GM19372 (cell line): Measurements from ENCODE around the gene FOXK2.
"Not testable (repeated sequence)": the region's sequence is repeated elsewhere in the genome, so short reads cannot be mapped to it uniquely, and the experiment has no call there.

Experiments used
- ATAC-seq: cut with Tn5 transposase; IDR thresholded peaks from one replicate; pipeline ENCODE4 v1.9.1; 2021; ENCODE audit warnings: mild to moderate bottlenecking, low read depth, moderate library complexity; ENCODE audit not compliant: unreplicated experiment

The FOXK2 gene

DNA sequence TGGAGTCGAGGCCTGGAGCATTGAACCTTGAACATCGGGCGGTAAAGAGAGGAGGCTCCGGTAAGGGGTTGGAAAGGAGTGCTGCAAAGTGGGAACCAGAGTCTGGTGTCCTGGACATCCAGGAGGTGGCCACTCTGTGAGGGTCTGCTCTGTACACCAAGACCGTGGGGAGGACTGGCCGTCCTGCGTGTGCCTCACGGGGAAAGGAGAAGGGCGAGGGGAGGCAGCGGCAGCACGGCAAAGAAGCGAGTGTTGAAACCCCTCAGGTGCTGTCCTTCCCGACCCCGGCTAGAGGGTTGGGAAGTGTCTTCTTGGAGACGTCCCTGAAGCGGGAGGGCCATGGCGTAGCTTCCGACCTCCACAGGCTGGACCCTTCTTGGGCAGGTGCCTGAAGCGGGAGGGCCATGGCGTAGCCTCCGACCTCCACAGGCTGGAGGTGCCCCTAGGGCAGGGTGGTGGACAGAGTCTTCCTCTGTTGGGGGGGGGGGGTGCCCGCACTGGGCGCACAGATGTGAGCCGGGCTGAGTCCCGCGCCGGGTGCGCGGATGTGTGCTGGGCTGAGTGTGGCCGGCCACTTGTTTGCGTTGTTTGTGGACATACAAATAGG is 42.0 kb downstream of the FOXK2 start:
- no peak for ATAC-seq

GRCh38 chr17:82562718-82563220 is 43.2 kb downstream of the FOXK2 start:
- ATAC-seq: not testable (repeated sequence)

DNA sequence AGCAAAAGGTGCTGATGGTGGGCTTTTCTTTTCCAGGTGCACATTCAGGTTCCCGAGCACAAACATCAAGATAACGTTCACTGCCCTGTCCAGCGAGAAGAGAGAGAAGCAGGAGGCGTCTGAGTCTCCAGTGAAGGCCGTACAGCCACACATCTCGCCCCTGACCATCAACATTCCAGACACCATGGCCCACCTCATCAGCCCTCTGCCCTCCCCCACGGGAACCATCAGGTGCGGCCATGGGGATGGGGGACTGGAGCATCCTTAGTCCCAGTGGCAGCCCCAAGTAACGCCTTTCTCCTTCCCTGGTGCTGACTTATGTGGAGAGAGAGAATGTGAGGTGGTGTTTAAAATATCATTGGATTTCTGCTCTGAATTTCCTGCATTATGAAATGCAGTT is 43.8 kb downstream of the FOXK2 start:
- no peak for ATAC-seq

- ATAC-seq: not testable (repeated sequence)
These were observed 44.2 kb downstream of the FOXK2 start for GRCh38 chr17:82563745-82564144.

GRCh38 chr17:82564241-82564640 is 44.7 kb downstream of the FOXK2 start:
- ATAC-seq: no peak

GRCh38 chr17:82565551-82565950 is 46.0 kb downstream of the FOXK2 start:
- no peak for ATAC-seq

DNA sequence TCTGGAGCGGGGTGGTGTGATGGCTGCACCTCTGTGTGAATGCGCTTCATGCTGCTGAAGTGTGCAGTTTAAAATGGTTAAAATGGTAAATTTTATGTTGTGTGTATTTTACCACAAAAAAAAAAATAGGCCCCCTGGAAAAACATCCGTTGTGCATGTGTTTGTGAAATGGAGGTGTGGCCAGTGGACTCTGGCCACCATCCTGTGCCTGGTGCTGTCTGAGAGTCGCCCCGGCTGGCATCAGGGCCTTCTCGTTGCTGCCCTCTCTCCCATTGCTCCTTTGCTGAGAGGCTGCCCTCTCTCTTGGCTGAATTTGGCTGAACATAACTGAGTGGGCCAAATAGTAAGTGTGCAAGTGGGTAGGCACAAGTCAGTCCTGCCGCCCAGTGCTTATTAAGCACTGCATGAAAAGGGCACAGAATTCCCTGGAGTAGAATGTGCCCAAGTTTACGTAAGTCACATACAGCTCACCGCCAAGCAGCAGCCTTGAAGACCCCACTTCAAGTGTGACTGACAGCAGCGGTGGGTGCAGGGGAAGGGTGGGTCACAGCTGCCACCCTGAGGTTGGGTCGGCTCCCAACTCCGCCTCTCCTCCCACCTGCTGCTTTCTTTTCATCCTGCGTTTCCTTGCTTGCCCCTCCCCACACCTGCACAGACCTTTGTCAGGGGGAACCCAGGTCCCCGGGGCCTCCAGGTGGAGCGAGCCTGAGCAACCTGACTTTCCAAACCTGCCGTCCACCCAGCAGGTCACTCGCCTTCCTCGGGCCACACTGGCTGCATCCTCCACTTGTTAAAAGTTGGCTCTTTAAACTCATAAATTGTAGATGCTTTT is 46.8 kb downstream of the FOXK2 start:
- no peak for ATAC-seq

GRCh38 chr17:82567286-82567685 is 47.8 kb downstream of the FOXK2 start:
- ATAC-seq: no peak

- no peak for ATAC-seq
These were observed 49.5 kb downstream of the FOXK2 start for GRCh38 chr17:82568997-82569393.

GRCh38 chr17:82569621-82570020 is 50.1 kb downstream of the FOXK2 start:
- ATAC-seq: no peak

DNA sequence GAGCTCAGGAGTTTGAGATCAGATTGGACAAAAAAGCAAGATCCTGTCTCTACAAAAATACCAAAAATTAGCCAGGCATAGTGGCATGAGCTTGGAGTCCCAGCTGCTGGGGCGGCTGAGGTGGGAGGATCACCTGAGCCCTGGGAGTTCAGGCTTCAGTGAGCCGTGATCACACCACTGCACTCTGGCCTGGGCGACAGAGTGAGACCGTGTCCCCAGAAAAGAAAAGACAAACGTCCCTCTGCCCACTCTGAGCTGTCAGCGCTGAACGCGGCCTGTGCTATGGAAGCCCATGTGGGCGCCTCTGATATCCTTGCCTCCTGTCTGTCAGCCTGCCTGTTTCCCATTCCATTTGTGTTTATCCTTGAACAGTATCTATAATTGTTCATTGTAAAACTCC is 50.7 kb downstream of the FOXK2 start:
- ATAC-seq: no peak

DNA sequence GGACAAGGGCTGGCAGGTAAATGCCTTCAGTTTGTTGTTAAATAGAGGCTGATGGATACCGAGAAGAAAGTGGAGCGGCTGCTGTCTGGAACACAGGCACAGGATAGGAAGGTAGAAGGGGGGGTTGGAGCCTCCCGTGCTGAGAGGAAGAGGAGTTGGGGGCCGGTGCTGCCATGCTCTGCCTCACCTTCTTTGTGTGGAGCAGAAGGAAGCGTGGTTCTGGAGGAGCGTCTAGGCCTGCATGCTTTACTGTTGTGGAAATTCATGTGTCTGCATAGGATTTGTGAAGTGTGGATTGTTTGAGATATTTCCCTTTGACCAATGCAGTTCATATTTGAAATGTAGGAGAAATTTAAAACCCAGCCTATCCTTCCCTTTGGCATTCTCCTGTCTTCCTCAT is 52.3 kb downstream of the FOXK2 start:
- ATAC-seq: no peak

GRCh38 chr17:82574041-82574440 is 54.5 kb downstream of the FOXK2 start:
- no peak for ATAC-seq

DNA sequence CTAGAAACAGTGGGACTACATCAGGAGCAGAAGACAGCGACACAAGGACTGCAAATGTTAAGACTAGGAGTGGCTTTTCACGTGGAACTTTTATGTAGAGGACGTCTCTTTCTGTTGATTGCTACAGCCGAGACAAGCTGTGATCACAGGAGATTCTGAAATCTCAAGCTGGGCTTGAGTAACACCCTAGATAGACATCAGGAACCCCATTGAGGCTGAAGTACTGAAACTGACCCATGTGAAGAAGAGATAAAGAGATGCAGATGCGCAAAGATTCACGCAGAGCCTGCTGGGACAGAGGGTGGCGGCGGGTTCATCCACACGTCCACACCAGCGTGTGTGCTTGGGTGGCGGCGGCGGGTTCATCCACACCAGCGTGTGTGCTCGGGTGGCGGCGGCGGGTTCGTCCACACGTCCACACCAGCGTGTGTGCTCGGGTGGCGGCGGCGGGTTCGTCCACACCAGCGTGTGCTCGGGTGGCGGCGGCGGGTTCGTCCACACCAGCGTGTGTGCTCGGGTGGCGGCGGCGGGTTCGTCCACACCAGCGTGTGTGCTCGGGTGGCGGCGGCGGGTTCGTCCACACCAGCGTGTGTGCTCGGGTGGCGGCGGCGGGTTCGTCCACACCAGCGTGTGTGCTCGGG is 56.2 kb downstream of the FOXK2 start:
- ATAC-seq: not testable (repeated sequence)

GRCh38 chr17:82577300-82577699 is 57.8 kb downstream of the FOXK2 start:
- no peak for ATAC-seq

DNA sequence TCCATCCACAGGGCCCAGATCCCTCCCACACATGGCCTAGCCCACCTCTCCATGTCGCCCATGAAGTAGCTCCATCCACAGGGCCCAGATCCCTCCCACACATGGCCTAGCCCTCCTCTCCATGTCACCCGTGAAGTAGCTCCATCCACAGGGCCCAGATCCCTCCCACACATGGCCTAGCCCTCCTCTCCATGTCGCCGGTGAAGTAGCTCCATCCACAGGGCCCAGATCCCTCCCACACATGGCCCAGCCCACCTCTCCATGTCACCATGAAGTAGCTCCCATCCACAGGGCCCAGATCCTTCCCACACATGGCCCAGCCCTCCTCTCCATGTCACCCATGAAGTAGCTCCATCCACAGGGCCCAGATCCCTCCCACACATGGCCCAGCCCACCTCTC is 60.4 kb downstream of the FOXK2 start:
- not testable (repeated sequence) for ATAC-seq

DNA sequence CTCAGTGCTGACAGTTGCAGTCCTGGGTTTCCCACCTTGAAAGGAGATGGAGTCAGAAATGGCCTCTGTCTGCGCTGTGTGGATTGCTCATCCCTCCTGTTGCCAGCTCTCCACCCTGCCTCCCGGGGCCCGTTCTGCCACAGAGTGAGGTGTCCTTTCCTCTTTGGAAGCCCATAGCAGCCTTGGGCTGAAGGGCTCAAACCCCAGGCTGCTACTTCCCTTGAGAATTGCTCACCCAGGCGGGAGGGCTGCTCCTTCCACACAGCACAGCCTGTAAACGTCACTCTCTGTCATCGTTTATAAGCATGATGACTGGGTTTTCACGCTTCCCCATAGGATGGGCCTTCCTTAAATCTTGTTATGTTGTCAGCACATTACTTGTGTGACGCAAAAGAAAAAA is 62.7 kb downstream of the FOXK2 start:
- no peak for ATAC-seq

DNA sequence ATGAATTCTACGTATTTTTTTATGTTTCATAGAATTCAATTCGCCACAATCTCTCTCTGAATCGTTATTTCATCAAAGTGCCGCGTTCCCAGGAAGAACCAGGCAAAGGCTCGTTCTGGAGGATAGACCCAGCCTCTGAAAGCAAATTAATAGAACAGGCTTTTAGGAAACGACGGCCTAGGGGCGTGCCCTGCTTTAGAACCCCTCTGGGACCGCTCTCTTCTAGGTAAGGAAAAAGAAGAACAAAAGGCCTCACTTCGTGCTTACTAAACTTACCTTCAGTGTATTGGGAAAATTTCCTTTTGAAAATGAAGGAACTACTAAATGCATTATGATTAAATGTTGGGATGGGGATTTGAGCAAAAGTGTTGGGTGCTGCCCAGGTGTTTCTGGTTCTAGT is 63.2 kb downstream of the FOXK2 start:
- ATAC-seq: no peak

- ATAC-seq: no peak
These were observed 64.2 kb downstream of the FOXK2 start for GRCh38 chr17:82583720-82584234.

DNA sequence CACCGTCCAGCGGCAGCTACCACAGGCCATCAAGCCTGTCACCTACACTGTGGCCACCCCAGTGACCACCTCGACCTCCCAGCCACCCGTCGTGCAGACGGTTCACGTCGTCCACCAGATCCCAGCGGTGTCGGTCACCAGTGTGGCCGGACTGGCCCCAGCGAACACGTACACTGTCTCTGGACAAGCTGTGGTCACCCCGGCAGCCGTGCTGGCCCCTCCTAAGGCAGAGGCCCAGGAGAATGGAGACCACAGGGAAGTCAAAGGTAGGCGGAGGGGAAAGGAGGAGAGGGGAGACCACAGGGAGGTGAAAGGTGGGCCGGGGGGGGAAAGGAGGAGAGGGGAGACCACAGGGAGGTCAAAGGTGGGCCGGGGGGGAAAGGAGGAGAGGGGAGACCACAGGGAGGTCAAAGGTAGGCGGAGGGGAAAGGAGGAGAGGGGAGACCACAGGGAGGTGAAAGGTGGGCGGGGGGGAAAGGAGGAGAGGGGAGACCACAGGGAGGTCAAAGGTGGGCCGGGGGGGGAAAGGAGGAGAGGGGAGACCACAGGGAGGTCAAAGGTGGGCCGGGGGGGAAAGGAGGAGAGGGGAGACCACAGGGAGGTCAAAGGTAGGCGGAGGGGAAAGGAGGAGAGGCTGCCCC is 66.5 kb downstream of the FOXK2 start:
- not testable (repeated sequence) for ATAC-seq
